Measurements from ENCODE around the gene NFXL1.

DNA sequence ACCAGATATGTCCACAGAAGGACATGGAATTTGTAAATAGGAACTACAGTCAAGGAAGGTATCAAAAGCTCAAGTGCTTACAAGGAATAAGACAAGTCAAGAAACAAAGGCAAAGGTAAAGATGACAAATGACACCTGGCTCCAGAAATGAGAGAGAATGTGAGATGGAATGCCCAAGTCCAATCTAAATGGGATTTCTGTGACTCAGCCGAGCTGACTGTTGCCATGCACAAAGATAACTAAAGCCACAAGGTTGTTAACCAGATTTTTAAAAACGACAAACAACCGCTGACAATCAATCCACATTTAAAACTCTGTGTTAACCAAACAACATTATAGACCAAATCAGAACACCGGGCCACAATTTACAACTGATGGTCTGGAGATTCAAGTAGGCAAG is 1.1 kb downstream of the NFXL1 start:
- TF ChIP-seq, protein P1, sequence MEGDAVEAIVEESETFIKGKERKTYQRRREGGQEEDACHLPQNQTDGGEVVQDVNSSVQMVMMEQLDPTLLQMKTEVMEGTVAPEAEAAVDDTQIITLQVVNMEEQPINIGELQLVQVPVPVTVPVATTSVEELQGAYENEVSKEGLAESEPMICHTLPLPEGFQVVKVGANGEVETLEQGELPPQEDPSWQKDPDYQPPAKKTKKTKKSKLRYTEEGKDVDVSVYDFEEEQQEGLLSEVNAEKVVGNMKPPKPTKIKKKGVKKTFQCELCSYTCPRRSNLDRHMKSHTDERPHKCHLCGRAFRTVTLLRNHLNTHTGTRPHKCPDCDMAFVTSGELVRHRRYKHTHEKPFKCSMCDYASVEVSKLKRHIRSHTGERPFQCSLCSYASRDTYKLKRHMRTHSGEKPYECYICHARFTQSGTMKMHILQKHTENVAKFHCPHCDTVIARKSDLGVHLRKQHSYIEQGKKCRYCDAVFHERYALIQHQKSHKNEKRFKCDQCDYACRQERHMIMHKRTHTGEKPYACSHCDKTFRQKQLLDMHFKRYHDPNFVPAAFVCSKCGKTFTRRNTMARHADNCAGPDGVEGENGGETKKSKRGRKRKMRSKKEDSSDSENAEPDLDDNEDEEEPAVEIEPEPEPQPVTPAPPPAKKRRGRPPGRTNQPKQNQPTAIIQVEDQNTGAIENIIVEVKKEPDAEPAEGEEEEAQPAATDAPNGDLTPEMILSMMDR (IDR thresholded peaks at IDR 0.05; ENCODE audit: low read depth, low read length, poor library complexity, severe bottlenecking), result no peak
- no peak for TF ChIP-seq EZH2phosphoT487 (IDR thresholded peaks at IDR 0.05; ENCODE audit: borderline replicate concordance, low read length)

Data from DOHH2 (cell line).